Ishikawa (cell line): ENCODE data around the gene DAB2IP.

ENCODE experiments used
- CEBPB ChIP-seq: IDR thresholded peaks from 2 replicates; pipeline ENCODE4 v1.6.1; 2012
- CREB1 ChIP-seq: IDR thresholded peaks from 2 replicates; pipeline ENCODE4 v1.6.1; 2012; ENCODE audit warnings: low read depth
- EGR1 ChIP-seq: IDR thresholded peaks from 2 replicates; pipeline ENCODE4 v1.6.1; 2012
- EP300 ChIP-seq: IDR thresholded peaks from 2 replicates; pipeline ENCODE4 v1.6.1; 2012; ENCODE audit warnings: borderline replicate concordance
- FOXM1 ChIP-seq: IDR thresholded peaks from 2 replicates; pipeline ENCODE4 v1.6.1; 2012; ENCODE audit warnings: low read depth, borderline replicate concordance
- MAX ChIP-seq: IDR thresholded peaks from 2 replicates; pipeline ENCODE4 v1.6.1; 2012
- NFIC ChIP-seq: IDR thresholded peaks from 2 replicates; pipeline ENCODE4 v1.6.1; 2012
- RAD21 ChIP-seq: IDR thresholded peaks from 2 replicates; pipeline ENCODE4 v1.6.1; 2012; ENCODE audit warnings: low read depth
- REST ChIP-seq: IDR thresholded peaks from 2 replicates; pipeline ENCODE4 v1.6.1; 2012; ENCODE audit warnings: low read depth, mild to moderate bottlenecking
- TAF1 ChIP-seq: IDR thresholded peaks from 2 replicates; pipeline ENCODE4 v1.6.1; 2012; ENCODE audit warnings: low read depth, mild to moderate bottlenecking
- TCF12 ChIP-seq: IDR thresholded peaks from 2 replicates; pipeline ENCODE4 v1.6.1; 2012; ENCODE audit warnings: low read depth
- TEAD4 ChIP-seq: IDR thresholded peaks from 2 replicates; pipeline ENCODE4 v1.6.1; 2012
- USF1 ChIP-seq: IDR thresholded peaks from 2 replicates; pipeline ENCODE4 v1.6.1; 2012
- YY1 ChIP-seq: IDR thresholded peaks from 2 replicates; pipeline ENCODE4 v1.6.1; 2012; ENCODE audit warnings: low read depth
- ZBTB7A ChIP-seq: IDR thresholded peaks from 2 replicates; pipeline ENCODE4 v1.6.1; 2012; ENCODE audit warnings: low read depth

Gene DAB2IP

GRCh38 chr9:121750259-121750714, 98.9 kb downstream of the DAB2IP start:
- TF ChIP-seq CREB1: no peak
- TF ChIP-seq TAF1: no peak
- TF ChIP-seq RAD21: no peak
- TF ChIP-seq USF1: no peak
- no peak for TF ChIP-seq TCF12
- no peak for TF ChIP-seq TEAD4
- no peak for TF ChIP-seq FOXM1
- no peak for TF ChIP-seq NFIC
- no peak for TF ChIP-seq ZBTB7A
- no peak for TF ChIP-seq EGR1
- no peak for TF ChIP-seq MAX
- no peak for TF ChIP-seq YY1
- no peak for TF ChIP-seq CEBPB
- TF ChIP-seq REST: no peak

GRCh38 chr9:121750715-121751623, 99.5 kb downstream of the DAB2IP start:
- TF ChIP-seq EP300: no peak
- no peak for TF ChIP-seq REST
- no peak for TF ChIP-seq NFIC
- TF ChIP-seq EGR1: no peak
- TF ChIP-seq USF1: no peak
- no peak for TF ChIP-seq TAF1
- no peak for TF ChIP-seq YY1
- TF ChIP-seq FOXM1: no peak
- no peak for TF ChIP-seq ZBTB7A
- TF ChIP-seq TCF12: no peak

- TF ChIP-seq TCF12 (no peak), MAX (no peak)
These were observed 100.4 kb downstream of the DAB2IP start for GRCh38 chr9:121751686-121752445.

GRCh38 chr9:121752929-121753328, 101.5 kb downstream of the DAB2IP start:
- TF ChIP-seq TAF1: no peak
- no peak for TF ChIP-seq USF1
- TF ChIP-seq NFIC: no peak
- no peak for TF ChIP-seq ZBTB7A
- TF ChIP-seq YY1: no peak
- TF ChIP-seq REST: no peak
- no peak for TF ChIP-seq MAX
- TF ChIP-seq RAD21: no peak
- no peak for TF ChIP-seq TCF12
